WERI-Rb-1 (cell line): ENCODE measurements around the gene CLBA1.
A peak's percentile ranks its signal among the peaks of the same experiment; 100 is the strongest.

Experiments used
- DNase-seq: peaks from one replicate; pipeline ENCODE4 v3.0.0-alpha.2; 2020
- H3K27ac ChIP-seq: fragments of 250-450 bp; sonication (Bioruptor Pico); 2 replicates; pipeline ENCODE4 v1.5.1; 2020; ENCODE audit warnings: mild to moderate bottlenecking, moderate library complexity
- H3K27me3 ChIP-seq: fragments of 250-450 bp; sonication (Bioruptor Pico); 2 replicates; pipeline ENCODE4 v1.5.1; 2021; ENCODE audit warnings: mild to moderate bottlenecking, low read depth, moderate library complexity; ENCODE audit not compliant: insufficient read depth, severe bottlenecking
- H3K36me3 ChIP-seq: fragments of 250-450 bp; sonication (Bioruptor Pico); 2 replicates; pipeline ENCODE4 v1.5.1; 2020; ENCODE audit warnings: mild to moderate bottlenecking, moderate library complexity
- H3K4me3 ChIP-seq: 2 replicates; pipeline ENCODE4 v1.5.1; 2011; ENCODE audit warnings: low read depth, mild to moderate bottlenecking, control low read depth, low read length
- H3K9me3 ChIP-seq: fragments of 250-450 bp; sonication (Bioruptor Pico); 2 replicates; pipeline ENCODE4 v1.5.1; 2021; ENCODE audit warnings: mild to moderate bottlenecking, moderate library complexity; ENCODE audit not compliant: severe bottlenecking
- CTCF ChIP-seq: IDR thresholded peaks from 2 replicates; pipeline ENCODE4 v1.5.1; 2011; ENCODE audit warnings: low read depth, mild to moderate bottlenecking, control low read depth, inconsistent platforms, low read length

CLBA1 gene

DNA sequence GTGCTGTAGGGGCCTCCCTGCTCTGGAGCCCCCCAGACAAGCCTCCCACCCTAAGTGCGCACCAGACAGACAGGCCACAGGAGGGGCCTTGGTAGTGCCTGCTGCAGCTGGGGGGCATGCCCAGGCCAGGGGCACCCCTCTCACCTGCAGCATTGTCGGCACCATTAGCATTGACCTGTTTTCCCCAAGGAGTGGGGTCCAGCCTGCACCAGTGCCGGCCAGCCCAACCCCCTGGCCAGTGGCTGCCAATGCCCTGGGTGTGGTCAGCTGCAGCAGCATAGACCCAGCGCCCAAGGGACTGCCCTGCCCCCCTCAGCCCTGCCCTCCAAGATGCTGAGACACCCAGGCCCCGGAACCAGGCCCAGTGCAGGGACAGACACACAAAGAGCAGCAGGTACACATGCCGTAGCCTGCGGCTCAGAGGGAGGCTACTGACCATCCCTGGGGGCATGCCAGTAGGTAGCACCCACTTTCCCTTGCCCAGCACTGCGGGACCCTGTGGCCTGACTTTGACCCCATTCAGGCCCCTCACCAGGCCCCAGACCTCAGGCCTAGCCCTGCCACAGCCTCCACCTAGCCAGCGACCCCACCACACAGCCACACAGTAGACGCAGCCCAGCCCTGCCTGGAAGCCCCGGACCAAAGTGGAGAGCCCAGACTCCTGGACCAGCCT is 8.4 kb upstream of the CLBA1 start:
- no peaks in the 10 kb centered on the region for H3K9me3 ChIP-seq
- no peak for TF ChIP-seq CTCF
- H3K27me3 ChIP-seq, result no peaks in the 10 kb centered on the region
- H3K36me3 ChIP-seq, result no peaks in the 10 kb centered on the region
- DNase-seq, result no peak
- H3K27ac ChIP-seq, result no peak overlapping the region
- H3K4me3 ChIP-seq, result peak overlapping the region; percentile 51

- Histone ChIP-seq H3K9me3 (no peaks in the 10 kb centered on the region), H3K4me3 (peak within 1 kb of the TSS; percentile 55), H3K27me3 (no peaks in the 10 kb centered on the region), H3K36me3 (no peaks in the 10 kb centered on the region), H3K27ac (no peak within 1 kb of the TSS; the same call in none of the 2 replicates)
- no peak for TF ChIP-seq CTCF
- DNase-seq, result peak; percentile 90
Observed at GRCh38 chr14:104977681-104978653, 7.6 kb upstream of the CLBA1 start, which contains the start of gene AHNAK2. TSS of gene AHNAK2 (minus strand) at chr14:104978374. CDS start at chr14:104978237, 137 bp downstream.

- Histone ChIP-seq H3K27me3 (no peaks in the 10 kb centered on the region), H3K36me3 (no peaks in the 10 kb centered on the region), H3K9me3 (no peaks in the 10 kb centered on the region), H3K4me3 (peak overlapping the region; percentile 55), H3K27ac (no peak overlapping the region; the same call in 1 of the 2 replicates)
- DNase-seq, result no peak
- no peak for TF ChIP-seq CTCF
Observed at GRCh38 chr14:104978746-104979691, 6.6 kb upstream of the CLBA1 start.

DNA sequence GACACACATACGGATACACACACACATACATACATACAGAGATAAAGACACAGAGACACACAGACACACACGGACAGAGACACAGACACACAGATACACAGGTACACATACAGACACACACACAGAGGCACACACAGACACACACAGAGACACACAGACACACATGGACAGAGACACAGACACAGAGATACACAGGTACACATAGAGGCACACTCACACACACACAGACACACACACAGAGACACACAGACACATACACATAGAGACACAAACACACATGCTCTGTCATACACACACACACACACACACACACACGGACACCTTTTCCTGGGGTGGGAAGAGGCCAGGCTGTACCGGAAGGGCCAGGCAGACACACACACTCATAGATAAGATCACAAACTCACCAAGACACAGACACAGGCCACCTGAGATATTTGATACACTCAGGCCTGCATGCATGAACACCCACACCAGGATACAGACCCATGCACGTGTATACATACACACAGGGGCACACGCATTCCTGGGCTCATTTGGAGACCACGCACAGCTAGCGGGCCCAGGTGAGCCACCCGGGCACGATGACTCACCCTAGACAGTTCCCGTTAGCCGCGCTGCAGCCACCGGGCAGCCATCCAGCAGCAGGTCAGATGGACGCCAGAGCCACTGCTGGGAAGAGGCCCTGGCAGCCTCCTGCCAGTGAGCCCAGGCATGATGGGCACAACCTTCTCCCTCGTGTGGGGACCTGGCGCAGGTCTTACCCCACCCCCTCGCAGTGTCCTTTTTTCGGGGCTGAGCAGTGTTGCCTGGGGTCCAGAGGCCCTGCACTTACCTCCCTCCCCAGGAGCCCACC is 5.6 kb upstream of the CLBA1 start:
- Histone ChIP-seq H3K36me3 (no peaks in the 10 kb centered on the region), H3K4me3 (no peak overlapping the region), H3K27me3 (no peaks in the 10 kb centered on the region), H3K9me3 (no peaks in the 10 kb centered on the region), H3K27ac (no peak overlapping the region)
- no peak for TF ChIP-seq CTCF
- no peak for DNase-seq
